ENCODE measurements around the gene OR4C12.
"Not testable (repeated sequence)": the region's sequence is repeated elsewhere in the genome, so short reads cannot be mapped to it uniquely, and the experiment has no call there.

Gene OR4C12

DNA sequence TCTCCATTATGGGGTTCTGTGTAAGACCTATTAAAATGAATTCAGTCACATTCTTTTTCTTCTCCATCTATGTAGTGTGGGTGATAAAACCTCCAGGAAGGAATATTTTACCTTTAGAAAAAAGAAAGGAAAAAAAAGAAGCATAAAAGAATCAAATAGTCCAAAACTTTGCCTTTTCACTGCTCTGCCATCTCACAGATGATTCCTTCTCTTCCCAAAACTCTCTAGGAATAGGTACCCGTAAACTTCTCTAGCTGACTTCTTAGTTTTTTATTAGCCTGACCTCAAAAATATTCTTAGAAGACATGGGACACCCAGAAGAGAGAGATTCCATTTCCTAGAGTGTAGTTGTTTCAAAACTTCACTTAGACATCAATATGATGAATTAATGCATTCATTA is at the start of gene OR4C12:
Gene OR4C12, minus strand, starts transcription at position 101 of the 400 bp plus-strand sequence. Its CDS starts 34 bp downstream, at position 67.
- H3K36me3 ChIP-seq (ENCODE audit: insufficient read depth, low read length); H3K9ac ChIP-seq (ENCODE audit: low read depth, low read length); H3K4me1 ChIP-seq (ENCODE audit: insufficient read depth, low read length); H3K9me3 ChIP-seq (ENCODE audit: control insufficient read depth, insufficient read depth, low read length): not testable (repeated sequence)

- H3K9ac ChIP-seq (ENCODE audit: low read depth, low read length) = no peak overlapping the region
- H3K4me1 ChIP-seq (ENCODE audit: insufficient read depth, low read length) = no peaks in the 10 kb centered on the region
- H3K9me3 ChIP-seq (ENCODE audit: control insufficient read depth, insufficient read depth, low read length) = no peaks in the 10 kb centered on the region
- no peaks in the 10 kb centered on the region for H3K36me3 ChIP-seq (ENCODE audit: insufficient read depth, low read length)
Observed at GRCh38 chr11:50030193-50030592, 47.9 kb upstream of the OR4C12 start.

DNA sequence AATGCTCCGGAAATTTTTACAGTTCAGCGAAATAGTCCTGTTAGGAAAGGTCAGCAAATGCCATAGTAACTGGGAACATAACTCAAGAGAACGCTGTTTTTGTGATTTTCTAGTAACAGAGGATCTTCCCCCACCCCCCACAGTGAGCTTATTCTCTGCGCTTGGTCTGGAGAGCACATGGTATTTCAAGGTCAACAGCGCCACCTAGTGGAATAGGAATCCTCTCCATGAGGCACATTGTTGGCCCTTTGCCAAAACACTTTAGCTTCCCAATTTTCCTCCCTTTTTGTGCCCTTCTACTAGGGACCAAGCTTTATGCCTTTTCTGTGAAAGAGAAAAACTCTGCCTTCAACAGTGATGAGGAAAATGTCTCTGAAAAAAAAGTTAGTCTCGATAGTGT is 13.2 kb upstream of the OR4C12 start:
- H3K9me3 ChIP-seq (ENCODE audit: control insufficient read depth, insufficient read depth, low read length) = no peaks in the 10 kb centered on the region
- no peaks in the 10 kb centered on the region for H3K36me3 ChIP-seq (ENCODE audit: insufficient read depth, low read length)
- no peak overlapping the region for H3K9ac ChIP-seq (ENCODE audit: low read depth, low read length)
- H3K4me1 ChIP-seq (ENCODE audit: insufficient read depth, low read length) = no peaks in the 10 kb centered on the region

DNA sequence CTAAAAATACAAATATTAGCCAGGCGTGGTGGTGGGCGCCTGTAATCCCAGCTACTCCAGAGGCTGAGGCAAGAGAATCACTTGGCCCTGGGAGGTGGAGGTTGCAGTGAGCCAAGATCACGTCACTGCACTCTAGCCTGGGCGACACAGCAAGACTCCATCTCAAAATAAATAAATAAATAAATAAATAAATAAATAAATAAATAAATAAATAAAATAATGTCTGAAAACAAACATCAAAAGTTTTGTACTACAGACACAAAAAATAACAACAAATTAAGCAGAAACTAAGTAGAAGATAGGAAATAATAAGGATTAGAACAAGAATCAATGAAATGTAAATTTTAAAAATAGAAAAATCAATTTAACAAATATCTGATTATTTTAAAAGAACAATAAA is 8.9 kb downstream of the OR4C12 start:
- not testable (repeated sequence) for H3K9ac ChIP-seq (ENCODE audit: low read depth, low read length); H3K4me1 ChIP-seq (ENCODE audit: insufficient read depth, low read length); H3K9me3 ChIP-seq (ENCODE audit: control insufficient read depth, insufficient read depth, low read length); H3K36me3 ChIP-seq (ENCODE audit: insufficient read depth, low read length)

- no peaks in the 10 kb centered on the region for H3K36me3 ChIP-seq (ENCODE audit: insufficient read depth, low read length)
- H3K9me3 ChIP-seq (ENCODE audit: control insufficient read depth, insufficient read depth, low read length) = no peaks in the 10 kb centered on the region
- H3K9ac ChIP-seq (ENCODE audit: low read depth, low read length) = no peak within 1 kb of the TSS
- H3K4me1 ChIP-seq (ENCODE audit: insufficient read depth, low read length) = no peaks in the 10 kb centered on the region
Observed at GRCh38 chr11:49952091-49952490, 30.2 kb downstream of the OR4C12 start, which contains the start of gene OR4C13. OR4C13 (plus strand) TSS chr11:49952391; CDS start chr11:49952423, 32 bp downstream.

- not testable (repeated sequence) for H3K36me3 ChIP-seq (ENCODE audit: insufficient read depth, low read length); H3K4me1 ChIP-seq (ENCODE audit: insufficient read depth, low read length); H3K9me3 ChIP-seq (ENCODE audit: control insufficient read depth, insufficient read depth, low read length); H3K9ac ChIP-seq (ENCODE audit: low read depth, low read length)
Observed at GRCh38 chr11:49948701-49949100, 33.6 kb downstream of the OR4C12 start.

Data from ES-I3 (cell line).